Activated naive CD8-positive, alpha-beta T cell (primary cell): ENCODE measurements around the gene GRAMD1B.
"Not testable (repeated sequence)": the region's sequence is repeated elsewhere in the genome, so short reads cannot be mapped to it uniquely, and the experiment has no call there.

Experiments
- H3K27ac Mint-ChIP-seq: one replicate; pipeline ENCODE4 v1.8.0; 2021; ENCODE audit warnings: mixed read lengths
- H3K27me3 Mint-ChIP-seq: one replicate; pipeline ENCODE4 v1.8.0; 2021; ENCODE audit warnings: mixed read lengths
- H3K36me3 Mint-ChIP-seq: one replicate; pipeline ENCODE4 v1.8.0; 2021; ENCODE audit warnings: mixed read lengths
- H3K4me1 Mint-ChIP-seq: one replicate; pipeline ENCODE4 v1.8.0; 2021; ENCODE audit warnings: low read depth, mixed read lengths
- H3K4me3 Mint-ChIP-seq: one replicate; pipeline ENCODE4 v1.8.0; 2021; ENCODE audit warnings: mild to moderate bottlenecking, mixed read lengths
- H3K9me3 Mint-ChIP-seq: one replicate; pipeline ENCODE4 v1.8.0; 2021; ENCODE audit warnings: low read depth, mixed read lengths

GRAMD1B gene

GRCh38 chr11:123517559-123518364 lies 87.7 kb downstream of the GRAMD1B start:
- no peaks in the 10 kb centered on the region for H3K36me3 Mint-ChIP-seq
- peaks cover 2% of the 10 kb centered on the region for H3K27me3 Mint-ChIP-seq

GRCh38 chr11:123518496-123519054 lies 88.5 kb downstream of the GRAMD1B start:
- H3K27me3 Mint-ChIP-seq, result peaks cover 2% of the 10 kb centered on the region
- no peak overlapping the region for H3K27ac Mint-ChIP-seq
- H3K9me3 Mint-ChIP-seq, result peaks cover 6% of the 10 kb centered on the region
- H3K4me3 Mint-ChIP-seq, result no peak overlapping the region
- H3K36me3 Mint-ChIP-seq, result no peaks in the 10 kb centered on the region
- no peaks in the 10 kb centered on the region for H3K4me1 Mint-ChIP-seq

More at GRCh38 chr11:123517559-123518364, 87.7 kb downstream of the GRAMD1B start:
- Mint-ChIP-seq H3K4me3 (no peak overlapping the region), H3K9me3 (peaks cover 6% of the 10 kb centered on the region), H3K4me1 (no peaks in the 10 kb centered on the region), H3K27ac (no peak overlapping the region)

- no peak overlapping the region for H3K27ac Mint-ChIP-seq
- H3K27me3 Mint-ChIP-seq, result peaks cover 2% of the 10 kb centered on the region
- peaks cover 6% of the 10 kb centered on the region for H3K9me3 Mint-ChIP-seq
- H3K4me1 Mint-ChIP-seq, result no peaks in the 10 kb centered on the region
- H3K36me3 Mint-ChIP-seq, result no peaks in the 10 kb centered on the region
- no peak overlapping the region for H3K4me3 Mint-ChIP-seq
These were observed 89.2 kb downstream of the GRAMD1B start for GRCh38 chr11:123519055-123519796.

- Mint-ChIP-seq H3K36me3 (no peaks in the 10 kb centered on the region), H3K27ac (no peak overlapping the region), H3K9me3 (peaks cover 6% of the 10 kb centered on the region), H3K27me3 (peaks cover 2% of the 10 kb centered on the region), H3K4me3 (no peak overlapping the region), H3K4me1 (no peaks in the 10 kb centered on the region)
These were observed 89.7 kb downstream of the GRAMD1B start for GRCh38 chr11:123519797-123520193.

GRCh38 chr11:123520476-123520875 lies 90.4 kb downstream of the GRAMD1B start:
- H3K4me3 Mint-ChIP-seq, H3K27me3 Mint-ChIP-seq, H3K27ac Mint-ChIP-seq, H3K4me1 Mint-ChIP-seq, H3K36me3 Mint-ChIP-seq, H3K9me3 Mint-ChIP-seq: not testable (repeated sequence)

GRCh38 chr11:123521001-123521400 lies 90.9 kb downstream of the GRAMD1B start:
- Mint-ChIP-seq H3K4me3 (no peak overlapping the region), H3K4me1 (no peaks in the 10 kb centered on the region), H3K9me3 (peaks cover 6% of the 10 kb centered on the region), H3K27ac (no peak overlapping the region), H3K27me3 (no peaks in the 10 kb centered on the region), H3K36me3 (no peaks in the 10 kb centered on the region)

- H3K9me3 Mint-ChIP-seq, result peaks cover 6% of the 10 kb centered on the region
These were observed 91.9 kb downstream of the GRAMD1B start for GRCh38 chr11:123521930-123522329.

DNA sequence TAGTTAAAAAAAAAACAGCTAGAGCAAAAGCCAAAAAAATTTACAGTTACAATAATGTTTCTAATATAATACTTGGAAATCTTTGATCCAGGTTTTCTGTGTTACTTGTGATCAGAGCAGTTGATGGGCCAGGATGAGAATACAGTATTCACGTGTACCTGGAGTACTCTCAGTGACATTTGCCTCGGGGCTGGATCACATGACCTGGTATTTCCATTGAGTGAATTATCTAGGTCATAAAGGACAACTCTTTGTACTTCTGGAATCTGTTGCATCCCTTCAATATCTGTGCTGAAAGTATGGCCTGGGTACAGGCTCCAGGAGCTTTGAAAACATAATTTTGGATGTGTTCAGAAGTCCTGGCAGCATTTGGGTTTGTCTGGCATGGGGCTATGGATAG lies 93.5 kb downstream of the GRAMD1B start:
- Mint-ChIP-seq H3K36me3 (no peaks in the 10 kb centered on the region), H3K27ac (no peak overlapping the region), H3K4me1 (no peaks in the 10 kb centered on the region), H3K9me3 (peaks cover 6% of the 10 kb centered on the region), H3K4me3 (no peak overlapping the region), H3K27me3 (no peaks in the 10 kb centered on the region)

More at GRCh38 chr11:123521930-123522329, 91.9 kb downstream of the GRAMD1B start:
- no peaks in the 10 kb centered on the region for H3K36me3 Mint-ChIP-seq
- no peaks in the 10 kb centered on the region for H3K4me1 Mint-ChIP-seq
- H3K27ac Mint-ChIP-seq, result no peak overlapping the region
- no peaks in the 10 kb centered on the region for H3K27me3 Mint-ChIP-seq
- H3K4me3 Mint-ChIP-seq, result no peak overlapping the region

DNA sequence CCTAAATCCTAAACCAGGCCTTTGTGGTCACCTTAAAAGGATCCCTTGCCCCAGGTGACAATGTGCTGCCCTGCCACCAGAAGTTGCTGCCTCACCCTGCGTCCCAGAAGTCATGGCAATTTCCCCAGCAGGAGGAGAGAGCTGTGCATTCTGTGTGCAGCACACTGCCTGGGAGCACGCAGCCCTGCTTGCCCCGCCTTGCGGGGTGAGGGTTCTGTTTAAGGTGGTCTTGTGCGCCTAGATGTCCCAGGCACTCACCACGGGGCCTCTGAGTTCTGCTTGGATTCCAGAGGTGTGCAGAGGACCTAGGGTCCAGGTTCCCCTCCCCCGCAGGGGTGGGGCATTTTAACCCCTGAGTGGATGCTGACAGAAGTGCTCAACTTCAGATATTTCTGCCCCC lies 95.0 kb downstream of the GRAMD1B start:
- H3K4me3 Mint-ChIP-seq, result no peak overlapping the region
- no peak overlapping the region for H3K27ac Mint-ChIP-seq
- H3K27me3 Mint-ChIP-seq, result no peaks in the 10 kb centered on the region
- no peaks in the 10 kb centered on the region for H3K36me3 Mint-ChIP-seq
- H3K4me1 Mint-ChIP-seq, result no peaks in the 10 kb centered on the region
- peaks cover 6% of the 10 kb centered on the region for H3K9me3 Mint-ChIP-seq

GRCh38 chr11:123525511-123525918 lies 95.4 kb downstream of the GRAMD1B start:
- H3K9me3 Mint-ChIP-seq, result peaks cover 6% of the 10 kb centered on the region
- no peak overlapping the region for H3K27ac Mint-ChIP-seq
- H3K36me3 Mint-ChIP-seq, result no peaks in the 10 kb centered on the region
- H3K4me3 Mint-ChIP-seq, result no peak overlapping the region
- no peaks in the 10 kb centered on the region for H3K27me3 Mint-ChIP-seq
- H3K4me1 Mint-ChIP-seq, result no peaks in the 10 kb centered on the region

DNA sequence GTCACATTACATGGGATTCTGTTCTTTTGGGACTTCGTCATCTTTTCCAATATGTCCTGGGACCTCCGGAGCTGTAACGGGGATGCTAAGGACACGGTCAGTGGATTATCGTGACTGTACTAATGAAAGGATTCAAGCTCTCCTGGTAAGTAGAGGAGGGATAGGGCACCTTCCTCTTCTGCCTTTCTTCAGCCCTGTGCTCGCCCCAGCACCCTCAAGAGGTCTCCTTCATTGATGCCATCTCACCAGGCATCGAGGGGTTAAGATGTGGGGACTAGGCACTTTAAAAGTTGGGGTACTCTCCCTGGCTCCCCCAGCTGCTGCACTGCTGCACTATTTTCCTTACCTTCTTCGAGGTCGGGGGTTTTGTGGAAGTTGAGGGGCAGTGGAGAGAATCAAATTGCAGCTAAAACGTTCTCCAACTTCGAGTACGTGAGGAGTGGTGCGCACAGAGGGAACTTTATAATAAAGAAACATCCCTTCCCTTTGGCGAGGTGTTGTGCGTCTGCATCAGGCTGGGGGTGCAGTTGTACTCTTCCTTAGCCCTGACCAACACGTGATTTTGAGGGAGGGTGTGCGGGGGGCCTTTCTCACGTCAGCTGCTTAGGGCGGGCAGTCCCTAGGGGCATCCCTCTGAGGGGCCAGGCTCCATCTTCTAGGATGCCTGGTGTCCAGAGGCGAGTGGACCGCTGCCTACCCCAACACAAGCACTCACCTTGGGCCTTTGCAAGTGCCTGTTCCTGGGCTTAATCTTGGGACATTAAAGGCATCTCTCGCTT lies 96.1 kb downstream of the GRAMD1B start:
- H3K4me3 Mint-ChIP-seq, result no peak overlapping the region
- H3K36me3 Mint-ChIP-seq, result no peaks in the 10 kb centered on the region
- H3K9me3 Mint-ChIP-seq, result peaks cover under 1% of the 10 kb centered on the region

GRCh38 chr11:123526918-123527317 lies 96.8 kb downstream of the GRAMD1B start:
- H3K4me3 Mint-ChIP-seq, result no peak overlapping the region
- no peaks in the 10 kb centered on the region for H3K36me3 Mint-ChIP-seq
- no peak overlapping the region for H3K27ac Mint-ChIP-seq
- H3K4me1 Mint-ChIP-seq, result no peaks in the 10 kb centered on the region
- no peaks in the 10 kb centered on the region for H3K9me3 Mint-ChIP-seq
- H3K27me3 Mint-ChIP-seq, result no peaks in the 10 kb centered on the region

More for the DNA sequence above, 96.1 kb downstream of the GRAMD1B start:
- Mint-ChIP-seq H3K27ac (no peak overlapping the region), H3K27me3 (no peaks in the 10 kb centered on the region), H3K4me1 (no peaks in the 10 kb centered on the region)

GRCh38 chr11:123527526-123527925 lies 97.5 kb downstream of the GRAMD1B start:
- Mint-ChIP-seq H3K4me3 (no peak overlapping the region), H3K27ac (no peak overlapping the region), H3K27me3 (no peaks in the 10 kb centered on the region), H3K4me1 (no peaks in the 10 kb centered on the region), H3K36me3 (no peaks in the 10 kb centered on the region), H3K9me3 (no peaks in the 10 kb centered on the region)

GRCh38 chr11:123527947-123528346 lies 97.9 kb downstream of the GRAMD1B start:
- Mint-ChIP-seq H3K36me3 (no peaks in the 10 kb centered on the region), H3K9me3 (no peaks in the 10 kb centered on the region), H3K4me3 (no peak overlapping the region), H3K27ac (no peak overlapping the region), H3K4me1 (no peaks in the 10 kb centered on the region), H3K27me3 (no peaks in the 10 kb centered on the region)

DNA sequence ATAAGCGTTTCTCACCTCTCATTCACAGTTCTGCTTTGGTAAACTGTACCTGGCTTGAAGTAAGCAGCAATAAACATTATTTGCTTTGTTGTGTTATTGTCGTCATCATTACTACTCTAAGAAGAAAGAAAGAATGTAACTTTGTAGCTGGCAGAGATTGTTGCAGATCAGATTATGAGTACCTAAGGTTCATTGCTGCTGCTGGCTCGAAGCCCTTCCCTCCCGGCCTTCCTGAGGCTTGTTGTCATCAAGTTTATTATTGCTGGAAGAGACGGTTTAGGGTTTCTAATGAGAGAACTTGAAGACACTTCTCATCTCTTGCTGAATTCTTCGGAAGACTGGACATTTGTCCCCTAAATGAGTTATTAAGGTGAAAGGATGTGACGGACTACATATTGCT lies 101.3 kb downstream of the GRAMD1B start:
- Mint-ChIP-seq H3K4me3 (no peak overlapping the region), H3K9me3 (no peaks in the 10 kb centered on the region), H3K27me3 (no peaks in the 10 kb centered on the region), H3K36me3 (no peaks in the 10 kb centered on the region), H3K27ac (no peak overlapping the region), H3K4me1 (no peaks in the 10 kb centered on the region)
